RWPE1 (cell line): Measurements from ENCODE around the gene MRPL12.
A peak's percentile ranks its signal among the peaks of the same experiment; 100 is the strongest.

Experiments used
- CTCF ChIA-PET: fragments of 350-600 bp; sonication (Branson Sonifier 250); formaldehyde crosslinking; extraction: SDS; loops from one replicate; lab custom pipeline; 2021; lab: Yijun Ruan, JAX
- POLR2A ChIA-PET: fragments of 400-600 bp; formaldehyde crosslinking; extraction: SDS; loops from one replicate; lab custom pipeline; 2020; ENCODE audit warnings: antibody characterized with exemption; ENCODE audit not compliant: low non-redundant PET; lab: Yijun Ruan, JAX
- DNase-seq: peaks from one replicate; pipeline ENCODE4 v3.0.0; 2012; ENCODE audit warnings: low spot score
- H3K27ac ChIP-seq: fragments of 450-650 bp; 2 replicates; pipeline ENCODE4 v1.5.1; 2017
- TF ChIP-seq, protein P1 (sequence below): fragments of 450-650 bp; conservative IDR thresholded peaks from 2 replicates; pipeline ENCODE4 v1.5.1; 2017; ENCODE audit warnings: low read depth, mild to moderate bottlenecking

The MRPL12 gene

DNA sequence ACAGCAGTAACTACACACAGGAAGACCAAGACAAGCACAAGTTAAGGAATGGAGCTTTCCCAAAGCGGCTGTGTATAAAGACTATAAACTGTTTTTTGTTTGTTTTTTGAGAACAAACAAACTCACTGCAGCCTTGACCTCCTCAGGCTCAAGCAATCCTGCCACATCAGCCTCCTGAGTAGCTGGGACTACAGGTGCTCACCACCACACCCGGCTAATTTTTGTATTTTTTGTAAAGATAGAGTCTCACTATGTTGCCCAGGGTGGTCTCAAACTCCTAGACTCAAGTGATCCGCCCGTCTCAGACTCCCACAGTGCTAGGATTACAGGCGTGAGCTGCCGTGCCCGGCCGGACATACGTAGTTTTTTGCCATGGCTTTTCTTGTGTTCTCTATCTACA is 42.7 kb upstream of the MRPL12 start:
- DNase-seq = no peak
- no peak overlapping the region for H3K27ac ChIP-seq
- TF ChIP-seq, protein P1, sequence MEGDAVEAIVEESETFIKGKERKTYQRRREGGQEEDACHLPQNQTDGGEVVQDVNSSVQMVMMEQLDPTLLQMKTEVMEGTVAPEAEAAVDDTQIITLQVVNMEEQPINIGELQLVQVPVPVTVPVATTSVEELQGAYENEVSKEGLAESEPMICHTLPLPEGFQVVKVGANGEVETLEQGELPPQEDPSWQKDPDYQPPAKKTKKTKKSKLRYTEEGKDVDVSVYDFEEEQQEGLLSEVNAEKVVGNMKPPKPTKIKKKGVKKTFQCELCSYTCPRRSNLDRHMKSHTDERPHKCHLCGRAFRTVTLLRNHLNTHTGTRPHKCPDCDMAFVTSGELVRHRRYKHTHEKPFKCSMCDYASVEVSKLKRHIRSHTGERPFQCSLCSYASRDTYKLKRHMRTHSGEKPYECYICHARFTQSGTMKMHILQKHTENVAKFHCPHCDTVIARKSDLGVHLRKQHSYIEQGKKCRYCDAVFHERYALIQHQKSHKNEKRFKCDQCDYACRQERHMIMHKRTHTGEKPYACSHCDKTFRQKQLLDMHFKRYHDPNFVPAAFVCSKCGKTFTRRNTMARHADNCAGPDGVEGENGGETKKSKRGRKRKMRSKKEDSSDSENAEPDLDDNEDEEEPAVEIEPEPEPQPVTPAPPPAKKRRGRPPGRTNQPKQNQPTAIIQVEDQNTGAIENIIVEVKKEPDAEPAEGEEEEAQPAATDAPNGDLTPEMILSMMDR = no peak
- CTCF ChIA-PET = interaction anchor here (0.5 kb wide), 1 partner anchor 46 kb away, joined by 3 read pairs; no protein-coding TSS in a partner anchor
- POLR2A ChIA-PET = no interaction called here

DNA sequence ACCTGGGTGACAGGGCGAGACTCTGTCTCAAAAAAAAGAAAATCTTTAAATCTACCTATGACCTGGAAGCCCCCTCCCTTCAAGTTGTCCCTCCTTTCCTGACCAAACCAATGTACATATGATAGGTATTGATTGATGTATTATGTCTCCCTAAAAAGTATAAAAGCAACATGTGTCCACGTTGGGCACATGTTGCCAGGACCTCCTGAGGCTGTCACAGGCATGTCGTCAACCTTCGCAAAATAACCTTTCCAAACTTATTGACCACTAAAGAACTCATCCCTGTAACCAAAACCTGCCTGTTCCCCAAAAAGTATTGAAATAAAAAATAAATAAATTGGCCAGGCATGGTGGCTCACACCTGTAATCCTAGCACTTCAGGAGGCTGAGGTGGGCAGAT is 41.2 kb upstream of the MRPL12 start:
- ChIA-PET CTCF (no interaction called here), POLR2A (no interaction called here)
- no peak for DNase-seq
- no peak overlapping the region for H3K27ac ChIP-seq
- TF ChIP-seq, protein P1 = no peak

DNA sequence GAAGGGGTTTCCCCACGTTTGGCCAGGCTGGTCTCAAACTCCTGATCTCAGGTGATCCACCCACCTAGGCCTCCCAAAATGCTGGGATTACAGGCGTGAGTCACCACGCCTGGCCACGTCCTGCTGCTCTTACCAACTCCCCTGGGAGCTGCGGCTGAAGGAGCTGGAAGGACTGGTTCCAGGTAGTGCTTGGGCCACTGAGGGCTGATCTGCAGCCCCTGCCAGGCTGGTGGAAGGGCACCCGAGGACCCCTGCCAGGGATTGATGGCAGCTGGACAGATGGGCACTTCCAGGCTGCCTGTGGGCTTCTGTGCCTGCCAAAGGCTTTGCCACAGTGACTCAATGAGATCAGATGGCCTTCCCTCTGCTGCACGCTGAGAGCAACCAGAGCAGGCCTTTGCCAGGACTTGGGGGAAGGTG is 39.1 kb upstream of the MRPL12 start:
- no peak for DNase-seq
- CTCF ChIA-PET = no interaction called here
- TF ChIP-seq, protein P1 = no peak
- POLR2A ChIA-PET = no interaction called here
- H3K27ac ChIP-seq = peak overlapping the region; percentile 86

DNA sequence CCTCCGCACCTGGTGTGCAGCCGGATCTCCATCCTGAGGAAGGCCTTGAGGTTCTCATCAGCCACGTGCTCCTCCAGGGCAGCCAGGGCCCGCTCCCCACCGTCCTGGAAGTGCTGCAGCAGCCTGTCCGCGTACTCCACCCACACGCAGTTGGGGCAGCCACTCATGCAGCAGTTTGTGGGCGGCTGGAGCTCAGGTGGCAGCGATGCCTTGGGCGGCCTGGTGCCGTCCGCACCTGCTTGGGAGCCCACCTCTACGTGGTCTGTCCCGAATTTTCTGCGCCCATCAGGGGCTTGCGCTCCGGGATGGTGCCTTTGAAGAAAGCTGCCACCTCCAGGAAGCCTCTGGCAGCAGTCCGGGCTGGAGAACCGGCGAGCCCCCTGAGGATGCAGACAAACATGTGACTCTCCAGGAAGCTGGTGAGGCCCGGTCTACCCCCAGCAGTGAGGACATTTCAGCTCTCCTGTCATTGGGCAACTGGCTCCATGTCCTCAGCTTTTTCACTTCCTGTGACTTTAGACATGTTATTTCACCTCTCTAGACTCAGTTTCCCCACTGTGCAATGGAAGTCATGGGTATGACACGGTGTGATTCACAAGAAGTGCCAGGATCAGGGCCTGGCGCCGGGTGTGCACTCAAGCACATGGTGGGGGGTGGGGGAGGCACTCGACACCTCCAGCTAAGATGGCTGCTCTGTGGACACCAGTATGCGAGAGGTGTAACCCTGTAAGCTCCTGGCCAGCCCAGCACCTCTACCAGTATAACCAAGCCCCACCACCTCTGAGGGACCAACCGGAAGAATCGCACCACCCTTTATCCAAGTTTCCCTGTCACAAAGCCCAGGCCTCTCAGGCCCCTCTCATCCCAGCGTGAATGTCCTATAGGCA is 37.7 kb upstream of the MRPL12 start:
- ChIA-PET CTCF (no interaction called here), POLR2A (interaction anchor here (0.8 to 1.6 kb wide), 2 partner anchors 9 to 29 kb away, joined by 3 to 4 read pairs; partner anchors contain the start of gene PDE6G)
- peak; percentile 20 for DNase-seq
- H3K27ac ChIP-seq = peak overlapping the region; percentile 86
- TF ChIP-seq, protein P1 = no peak

DNA sequence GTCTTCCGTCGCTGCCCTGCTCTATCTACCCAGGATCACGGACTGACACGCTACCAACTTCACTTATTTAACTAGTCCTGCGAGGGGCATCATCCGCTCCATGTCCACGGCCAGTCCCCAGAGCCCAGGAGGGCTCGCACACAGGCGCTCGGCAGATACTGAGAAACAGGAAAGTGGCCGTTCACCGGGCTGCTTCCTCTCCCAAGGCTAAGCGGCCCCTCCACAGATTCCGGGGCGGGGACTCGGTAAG is 37.1 kb upstream of the MRPL12 start:
- DNase-seq = no peak
- TF ChIP-seq, protein P1 = no peak
- CTCF ChIA-PET = no interaction called here
- peak overlapping the region; percentile 86 for H3K27ac ChIP-seq
- POLR2A ChIA-PET = interaction anchor here (1.6 kb wide), 1 partner anchor 10 kb away, joined by 3 read pairs; the partner anchor contains the start of gene PDE6G

DNA sequence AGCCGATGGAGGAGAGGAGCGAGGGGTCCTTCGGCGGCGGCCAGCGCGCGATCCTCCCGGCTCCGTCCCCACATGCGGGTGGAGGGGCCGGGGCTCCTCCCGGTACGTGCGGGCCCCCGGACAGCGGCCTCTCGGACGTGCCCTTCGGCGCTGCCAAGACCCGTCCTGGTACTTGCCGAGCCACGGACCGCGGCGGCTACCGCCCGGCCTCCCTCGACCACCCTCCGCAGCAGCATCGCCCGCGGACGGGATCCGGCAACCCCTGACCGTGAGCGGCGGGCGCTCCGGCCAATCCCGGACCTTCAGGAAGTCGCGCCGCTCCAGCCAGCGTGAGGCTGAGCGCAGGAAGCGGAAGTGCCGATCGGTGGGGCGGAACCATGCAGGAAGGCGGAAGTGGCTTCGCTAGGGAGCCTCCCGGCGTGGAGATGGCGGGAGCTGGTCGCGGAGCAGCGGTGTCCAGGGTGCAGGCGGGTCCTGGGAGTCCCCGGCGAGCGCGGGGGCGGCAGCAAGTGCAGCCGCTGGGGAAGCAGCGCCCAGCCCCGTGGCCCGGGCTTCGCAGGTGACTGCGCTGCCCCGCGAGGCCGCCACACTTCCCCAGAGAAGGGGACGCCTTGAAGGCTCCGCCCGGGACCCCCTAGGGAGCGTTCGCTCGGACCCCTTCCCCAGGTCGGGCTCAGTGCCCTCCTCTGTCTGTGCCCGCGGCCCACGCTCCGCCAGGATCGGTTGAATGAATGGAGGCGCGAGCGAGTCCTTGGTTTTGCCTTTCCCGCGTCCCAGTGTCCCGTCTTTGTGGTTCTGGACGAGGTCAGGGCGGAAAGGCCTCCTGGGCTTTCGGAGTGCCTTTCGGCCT is 36.6 kb upstream of the MRPL12 start, which contains the start of the genes CCDC137 and OXLD1:
Gene CCDC137, plus strand, starts transcription at position 396 of the 850 bp plus-strand sequence. Its CDS starts 30 bp downstream, at position 426.
Gene OXLD1, minus strand, starts transcription at position 264 of the 850 bp plus-strand sequence. Its CDS starts 28 bp downstream, at position 236.
- TF ChIP-seq, protein P1 = no peak
- H3K27ac ChIP-seq = peak within 1 kb of the TSS; percentile 86
- POLR2A ChIA-PET = interaction anchor here (0.6 to 1.6 kb wide), 4 partner anchors 10 to 191 kb away, joined by 3 to 5 read pairs (median 3); partner anchors contain the start of genes ARL16, HGS and PDE6G

More for the DNA sequence above, 36.6 kb upstream of the MRPL12 start, which contains the start of the genes CCDC137 and OXLD1:
- CTCF ChIA-PET = interaction anchor here (0.6 kb wide), 1 partner anchor 10 kb away, joined by 4 read pairs; no protein-coding TSS in a partner anchor
- DNase-seq = peak; percentile 95
